HG03558 (cell line): ENCODE data around the gene RRAS2.
"Not testable (repeated sequence)": the region's sequence is repeated elsewhere in the genome, so short reads cannot be mapped to it uniquely, and the experiment has no call there.

Experiments used
- ATAC-seq: cut with Tn5 transposase; IDR thresholded peaks from one replicate; pipeline ENCODE4 v1.9.1; 2021; ENCODE audit warnings: moderate number of reproducible peaks; ENCODE audit not compliant: unreplicated experiment; ENCODE audit errors: extremely low read depth

RRAS2 gene

GRCh38 chr11:14264966-14265365, 94.0 kb downstream of the RRAS2 start:
- no peak for ATAC-seq

DNA sequence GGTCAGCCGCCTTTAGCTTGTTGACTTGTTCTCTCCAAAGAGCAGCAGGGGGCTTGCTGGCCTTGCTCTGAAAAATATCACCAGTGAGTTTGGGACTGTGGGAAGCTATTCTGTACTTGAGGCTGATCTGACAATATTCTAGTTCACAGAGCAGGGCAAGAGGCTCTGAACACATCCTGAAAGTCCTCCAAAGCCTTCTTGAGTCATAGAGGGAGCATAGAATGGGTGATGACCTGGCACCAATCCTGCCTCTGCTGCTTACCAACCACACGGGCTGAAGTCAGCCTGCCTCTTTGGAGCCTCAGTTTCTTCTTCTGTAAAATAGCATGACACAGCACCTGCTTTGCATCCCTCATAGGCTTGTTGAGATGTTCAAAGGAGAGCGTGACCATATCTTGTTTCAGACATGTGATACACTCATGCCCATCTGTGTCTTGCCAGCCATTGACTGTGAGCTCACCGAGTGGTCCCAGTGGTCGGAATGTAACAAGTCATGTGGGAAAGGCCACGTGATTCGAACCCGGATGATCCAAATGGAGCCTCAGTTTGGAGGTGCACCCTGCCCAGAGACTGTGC, 96.6 kb downstream of the RRAS2 start:
- ATAC-seq, result no peak

GRCh38 chr11:14261066-14261465, 97.9 kb downstream of the RRAS2 start:
- no peak for ATAC-seq

GRCh38 chr11:14259878-14260277, 99.1 kb downstream of the RRAS2 start:
- no peak for ATAC-seq

DNA sequence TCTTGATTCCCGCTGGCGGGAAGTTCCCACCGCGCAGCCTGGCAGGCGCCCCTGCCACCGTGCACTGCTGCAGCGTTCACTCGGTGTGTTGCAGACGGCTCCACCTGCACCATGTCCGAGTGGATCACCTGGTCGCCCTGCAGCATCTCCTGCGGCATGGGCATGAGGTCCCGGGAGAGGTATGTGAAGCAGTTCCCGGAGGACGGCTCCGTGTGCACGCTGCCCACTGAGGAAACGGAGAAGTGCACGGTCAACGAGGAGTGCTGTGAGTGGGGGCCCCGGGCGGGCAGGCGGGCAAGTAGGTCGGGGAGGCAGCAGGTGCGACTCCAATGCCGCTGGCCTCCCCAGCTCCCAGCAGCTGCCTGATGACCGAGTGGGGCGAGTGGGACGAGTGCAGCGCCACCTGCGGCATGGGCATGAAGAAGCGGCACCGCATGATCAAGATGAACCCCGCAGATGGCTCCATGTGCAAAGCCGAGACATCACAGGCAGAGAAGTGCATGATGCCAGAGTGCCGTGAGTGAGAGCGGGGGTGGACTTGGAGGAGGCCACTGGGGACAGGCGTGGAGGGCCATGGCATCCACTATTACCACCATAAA, 99.7 kb downstream of the RRAS2 start:
- no peak for ATAC-seq

GRCh38 chr11:14258221-14258935, 100.6 kb downstream of the RRAS2 start:
- ATAC-seq, result no peak

- ATAC-seq, result no peak
Measured at GRCh38 chr11:14255238-14255534, 103.8 kb downstream of the RRAS2 start.

GRCh38 chr11:14254533-14255237, 104.3 kb downstream of the RRAS2 start:
- ATAC-seq, result no peak

DNA sequence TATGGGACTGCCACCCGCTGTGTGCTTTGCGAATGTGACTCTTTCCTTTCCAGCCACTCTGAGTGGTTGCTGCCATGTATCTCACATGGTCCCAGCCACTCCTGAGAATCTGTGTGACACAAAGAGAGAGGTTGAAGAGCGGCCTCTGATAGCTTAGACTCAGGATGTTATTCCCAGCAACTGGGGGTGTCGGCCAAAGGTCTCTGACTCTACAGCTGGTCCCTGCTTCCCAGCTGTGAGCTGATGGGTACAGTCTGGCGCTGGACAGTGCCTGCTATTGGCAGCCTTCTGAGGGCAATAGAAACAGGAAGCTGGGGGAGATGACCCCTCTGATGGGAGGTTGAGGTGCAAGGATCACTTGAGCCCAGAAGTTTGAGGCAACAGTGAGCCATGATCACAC, 105.1 kb downstream of the RRAS2 start:
- no peak for ATAC-seq

DNA sequence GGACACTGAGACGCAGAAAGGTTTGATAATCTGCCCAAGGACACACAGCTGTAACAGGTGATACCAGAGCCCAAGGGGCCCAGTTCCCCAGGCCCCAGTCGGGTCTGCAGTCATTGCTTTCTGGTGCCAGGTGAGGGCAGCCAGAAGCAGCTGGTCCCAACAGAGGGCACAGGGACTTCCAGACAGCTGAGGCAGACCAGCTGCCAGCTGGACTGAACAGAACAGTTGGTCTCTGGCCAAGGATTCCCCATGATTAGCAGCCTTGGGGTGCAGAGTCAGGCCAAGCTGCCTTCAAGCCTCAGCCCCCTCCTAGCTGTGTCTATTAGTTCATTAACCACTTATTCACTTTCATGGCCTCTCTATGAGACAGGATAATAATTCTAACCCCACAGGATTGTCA, 105.6 kb downstream of the RRAS2 start:
- ATAC-seq, result no peak

DNA sequence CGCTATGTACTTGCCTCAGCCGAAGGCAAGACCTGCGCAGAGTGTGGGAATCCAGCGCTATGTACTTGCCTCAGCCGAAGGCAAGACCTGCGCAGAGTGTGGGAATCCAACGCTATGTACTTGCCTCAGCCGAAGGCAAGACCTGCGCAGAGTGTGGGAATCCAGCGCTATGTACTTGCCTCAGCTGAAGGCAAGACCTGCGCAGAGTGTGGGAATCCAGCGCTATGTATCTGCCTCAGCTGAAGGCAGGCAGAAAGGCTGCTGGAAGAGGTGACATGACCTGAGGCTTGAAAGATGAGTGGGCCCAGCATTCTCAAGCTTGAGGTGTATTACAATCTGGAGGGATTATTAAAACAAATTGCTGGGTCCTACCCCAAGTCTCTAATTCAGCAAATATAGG, 106.5 kb downstream of the RRAS2 start:
- not testable (repeated sequence) for ATAC-seq

DNA sequence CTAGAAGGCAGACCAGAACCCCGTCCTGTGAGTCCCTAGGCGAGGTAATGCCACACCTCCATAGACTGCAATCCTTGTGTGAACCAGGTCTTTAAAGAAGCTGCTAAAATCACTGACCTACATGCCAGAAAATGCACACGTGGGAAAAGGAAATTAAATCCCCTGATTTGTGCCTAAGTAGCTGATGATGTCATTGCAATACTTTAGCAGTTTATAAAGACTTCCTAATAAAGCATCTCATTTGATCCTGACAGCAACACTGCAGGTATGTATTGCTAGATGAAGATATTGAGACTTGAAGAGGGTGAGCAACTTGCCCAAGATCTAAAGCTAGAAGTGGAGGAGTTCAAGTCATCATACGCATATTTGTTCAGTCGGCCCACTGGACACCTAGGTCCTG, 107.2 kb downstream of the RRAS2 start:
- no peak for ATAC-seq

DNA sequence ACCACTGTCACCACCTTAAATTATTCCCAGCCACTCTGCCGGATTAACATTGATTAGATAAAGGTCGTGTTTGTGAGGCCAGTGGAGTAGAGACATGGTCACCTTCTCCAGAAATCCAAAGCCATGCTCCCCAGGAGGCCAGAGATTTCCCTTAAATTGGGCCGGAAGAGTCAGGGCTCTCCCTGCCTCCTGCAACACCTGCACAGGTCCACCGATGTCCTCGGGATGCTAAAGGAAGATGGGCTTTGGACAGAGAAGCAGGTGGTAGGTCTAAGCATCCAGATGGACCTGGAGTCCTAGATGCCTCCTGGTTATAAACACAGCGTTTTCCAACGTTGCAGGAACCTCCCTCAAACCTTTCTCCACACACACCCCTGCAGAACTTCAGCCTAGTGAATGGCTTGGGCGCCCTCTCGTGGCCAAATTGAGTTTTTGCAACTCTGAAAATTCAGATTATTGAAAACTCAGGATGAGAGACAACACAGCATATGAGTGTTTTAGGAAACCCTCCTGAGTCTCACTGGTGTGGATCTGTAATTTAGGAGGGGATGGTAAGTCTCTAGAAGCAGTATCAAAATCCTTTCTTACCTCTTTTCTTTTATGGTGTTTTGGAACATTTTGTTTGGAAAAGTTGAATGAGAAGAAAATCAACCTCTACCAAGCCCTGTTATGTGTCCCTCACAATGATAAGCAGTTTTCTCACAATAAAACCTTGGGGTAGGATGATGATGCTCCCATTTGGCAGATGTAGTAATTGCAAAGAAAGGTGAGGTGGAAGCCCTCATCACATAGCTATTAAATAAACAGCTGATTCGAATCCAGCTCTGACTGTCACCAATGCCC, 109.6 kb downstream of the RRAS2 start:
- ATAC-seq, result no peak

DNA sequence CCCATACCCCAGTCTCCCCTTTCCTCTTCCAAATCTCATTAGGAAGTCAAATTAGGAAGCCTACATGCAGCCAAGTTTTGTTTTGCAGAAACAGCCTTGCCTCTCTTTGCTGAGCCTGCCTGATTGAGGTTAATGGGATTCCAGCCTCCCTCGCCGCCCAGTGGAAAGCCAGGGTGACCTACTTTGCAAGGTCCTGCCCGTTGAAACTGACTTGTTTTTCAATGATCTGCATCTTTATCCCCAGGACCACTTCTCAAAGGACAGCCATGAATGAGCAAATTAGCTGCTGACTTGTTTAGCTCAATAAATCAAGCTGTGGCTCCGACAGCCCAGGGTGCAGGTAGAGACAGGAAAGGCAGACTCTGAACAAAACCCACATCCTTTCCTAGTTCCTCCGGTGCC, 110.4 kb downstream of the RRAS2 start:
- ATAC-seq, result no peak

GRCh38 chr11:14245444-14245843, 113.5 kb downstream of the RRAS2 start:
- no peak for ATAC-seq

- ATAC-seq, result no peak
Measured at GRCh38 chr11:14244926-14245325, 114.1 kb downstream of the RRAS2 start.

- no peak for ATAC-seq
Measured at GRCh38 chr11:14242733-14243132, 116.2 kb downstream of the RRAS2 start.

- ATAC-seq, result no peak
Measured at GRCh38 chr11:14242187-14242586, 116.8 kb downstream of the RRAS2 start.

GRCh38 chr11:14240951-14241350, 118.0 kb downstream of the RRAS2 start:
- no peak for ATAC-seq

GRCh38 chr11:14240221-14240620, 118.8 kb downstream of the RRAS2 start:
- no peak for ATAC-seq
